PC-9 (cell line): Measurements from ENCODE around the gene ARHGDIB.

Experiments
- EZH2 ChIP-seq: fragments of 200-600 bp; sonication (generic); IDR thresholded peaks from 2 replicates; pipeline ENCODE4 v1.8.0; 2017; ENCODE audit warnings: antibody characterized with exemption, low read depth
- TF ChIP-seq, protein P1 (sequence below): fragments of 200-600 bp; sonication (generic); conservative IDR thresholded peaks from 2 replicates; pipeline ENCODE4 v1.6.1; 2017; ENCODE audit warnings: mixed run types, antibody characterized with exemption, mild to moderate bottlenecking, moderate library complexity

DNA sequence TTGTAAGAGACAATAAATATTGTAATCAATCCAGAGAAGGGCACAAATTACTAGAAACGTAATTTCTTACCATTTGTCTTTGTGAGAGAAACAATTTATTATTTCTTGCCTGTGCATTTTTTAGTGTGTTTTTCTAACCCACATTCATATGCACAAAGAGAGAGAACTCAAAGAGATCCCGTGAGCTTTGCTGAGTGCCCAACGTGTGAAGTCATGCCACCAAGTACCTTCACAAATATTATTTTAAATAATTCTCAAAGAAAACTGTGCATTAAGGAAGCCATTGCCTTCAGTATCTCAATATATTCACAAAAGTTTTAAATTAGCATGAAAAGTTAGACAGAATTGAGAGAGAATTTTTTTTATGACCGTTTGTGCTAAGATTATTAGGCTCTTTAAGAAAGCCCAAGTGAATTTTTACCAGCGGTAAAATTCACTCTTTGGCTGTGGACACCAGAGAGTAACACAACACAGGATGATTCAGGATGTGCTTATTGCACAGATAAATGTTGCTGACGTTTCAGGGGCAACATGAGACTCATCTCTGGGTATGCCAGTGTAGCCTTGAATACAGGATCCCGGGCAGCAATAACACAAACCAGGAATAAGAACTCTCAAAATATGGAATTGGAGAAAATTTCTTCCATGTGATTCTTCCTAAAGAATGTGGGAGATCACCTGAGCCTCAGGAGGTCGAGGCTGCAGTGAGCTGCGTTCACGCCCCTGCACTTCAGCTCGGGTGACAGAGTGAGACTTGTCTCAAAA is 2.9 kb downstream of the ARHGDIB start:
- TF ChIP-seq, protein P1, sequence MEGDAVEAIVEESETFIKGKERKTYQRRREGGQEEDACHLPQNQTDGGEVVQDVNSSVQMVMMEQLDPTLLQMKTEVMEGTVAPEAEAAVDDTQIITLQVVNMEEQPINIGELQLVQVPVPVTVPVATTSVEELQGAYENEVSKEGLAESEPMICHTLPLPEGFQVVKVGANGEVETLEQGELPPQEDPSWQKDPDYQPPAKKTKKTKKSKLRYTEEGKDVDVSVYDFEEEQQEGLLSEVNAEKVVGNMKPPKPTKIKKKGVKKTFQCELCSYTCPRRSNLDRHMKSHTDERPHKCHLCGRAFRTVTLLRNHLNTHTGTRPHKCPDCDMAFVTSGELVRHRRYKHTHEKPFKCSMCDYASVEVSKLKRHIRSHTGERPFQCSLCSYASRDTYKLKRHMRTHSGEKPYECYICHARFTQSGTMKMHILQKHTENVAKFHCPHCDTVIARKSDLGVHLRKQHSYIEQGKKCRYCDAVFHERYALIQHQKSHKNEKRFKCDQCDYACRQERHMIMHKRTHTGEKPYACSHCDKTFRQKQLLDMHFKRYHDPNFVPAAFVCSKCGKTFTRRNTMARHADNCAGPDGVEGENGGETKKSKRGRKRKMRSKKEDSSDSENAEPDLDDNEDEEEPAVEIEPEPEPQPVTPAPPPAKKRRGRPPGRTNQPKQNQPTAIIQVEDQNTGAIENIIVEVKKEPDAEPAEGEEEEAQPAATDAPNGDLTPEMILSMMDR, result no peak
- TF ChIP-seq EZH2, result no peak
